Transverse colon (tissue), 3 donors: Measurements from ENCODE around the gene ENOX1.

ENCODE experiments used
- CTCF ChIP-seq, 5 experiments: fragments of 200-600 bp in 3 of 5; fragments of 450-650 bp in 2 of 5; sonication (generic) in 3 of 5; IDR thresholded peaks; 1 replicate in 2 of 5; 2 replicates in 3 of 5; pipeline ENCODE4 v1.5.1; 2016 to 2017; ENCODE audit warnings: antibody characterized with exemption in 5 of 5, inconsistent platforms in 3 of 5, mild to moderate bottlenecking in 2 of 5, moderate library complexity in 1 of 5
- EP300 ChIP-seq: sonication (generic); formaldehyde crosslinking; IDR thresholded peaks from one replicate; pipeline ENCODE4 v1.6.1; 2017; ENCODE audit warnings: antibody characterized with exemption, low read depth
- POLR2A ChIP-seq: fragments of 450-650 bp; IDR thresholded peaks from one replicate; pipeline ENCODE4 v1.6.1; 2016; ENCODE audit warnings: antibody characterized with exemption, mild to moderate bottlenecking, moderate library complexity

DNA sequence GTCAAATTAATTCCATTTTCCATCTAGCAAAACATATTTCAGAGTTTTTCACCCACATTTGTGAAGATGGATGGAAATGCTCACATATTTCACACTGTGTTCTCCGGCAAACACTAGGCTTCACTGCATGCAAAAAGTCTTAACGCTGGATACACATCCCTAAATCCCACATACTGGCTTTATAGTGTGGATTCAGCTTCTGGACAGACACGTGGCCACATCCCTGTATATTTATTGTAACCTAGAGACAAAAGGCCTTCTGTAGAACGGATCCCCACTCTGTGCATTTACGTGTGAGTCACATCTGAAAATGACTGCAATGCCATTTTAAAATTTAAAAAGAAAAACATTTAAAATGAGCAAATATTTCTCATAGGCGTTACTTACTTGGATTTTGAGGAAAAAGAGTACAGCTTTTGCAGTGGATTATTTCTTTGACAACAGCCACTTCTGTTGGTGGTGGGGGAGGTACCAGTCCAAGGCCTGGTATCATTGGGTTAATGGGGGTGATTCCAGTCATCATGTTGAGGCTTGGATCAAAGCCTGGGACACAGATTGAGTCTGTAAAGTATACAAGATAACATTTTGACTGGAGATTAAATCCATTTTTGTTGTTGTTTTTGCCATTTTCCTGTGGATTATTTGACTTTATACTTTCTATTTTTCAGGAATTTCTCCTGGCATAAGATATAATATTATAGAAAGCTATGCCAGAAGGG, 425.7 kb downstream of the ENOX1 start:
- no peak for TF ChIP-seq POLR2A
- no peak for TF ChIP-seq CTCF (IDR thresholded peaks at IDR 0.05)
- no peak for TF ChIP-seq EP300
